Activated gamma-delta T cell treated with Interleukin-2 at 50 U/mL for 16 hours (primary cell): Measurements from ENCODE around the gene MTA2.
A peak's percentile ranks its signal among the peaks of the same experiment; 100 is the strongest.
"Not testable (repeated sequence)": the region's sequence is repeated elsewhere in the genome, so short reads cannot be mapped to it uniquely, and the experiment has no call there.

ENCODE experiments used
- DNase-seq: peaks from one replicate; pipeline ENCODE4 v3.0.0-alpha.2; 2020

The MTA2 gene

DNA sequence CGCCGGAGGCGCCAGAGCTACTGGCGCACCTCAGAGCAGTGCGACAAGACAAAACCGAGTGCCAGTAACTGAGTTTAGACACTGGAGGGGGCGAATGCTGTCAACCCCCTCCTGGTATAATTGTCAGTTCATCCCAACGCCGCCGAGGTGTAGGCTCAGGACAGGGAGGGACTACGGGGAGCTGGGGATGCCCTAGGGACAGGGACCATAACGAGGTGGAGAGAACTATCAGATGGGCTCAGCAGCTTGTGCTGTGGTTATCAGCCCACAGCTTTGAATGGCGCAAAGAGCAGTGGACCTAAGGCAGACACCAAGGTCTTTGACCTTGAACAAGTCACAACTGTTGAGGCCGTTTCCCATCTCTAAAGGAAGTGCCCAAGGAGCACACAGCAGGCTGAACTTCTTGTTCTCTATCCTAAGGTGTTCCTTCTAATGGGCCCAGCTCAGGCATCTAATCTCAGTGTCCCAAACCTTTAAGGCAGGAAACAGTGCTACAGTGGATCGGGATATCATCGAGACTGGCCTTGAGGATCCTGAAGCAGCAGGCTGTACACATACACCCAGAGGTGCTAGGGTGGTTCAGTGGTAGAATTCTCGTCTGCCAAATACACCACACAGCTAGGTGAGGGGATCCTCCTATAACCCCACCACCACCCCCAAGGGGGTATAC lies 9.4 kb downstream of the MTA2 start:
- no peak for DNase-seq

DNA sequence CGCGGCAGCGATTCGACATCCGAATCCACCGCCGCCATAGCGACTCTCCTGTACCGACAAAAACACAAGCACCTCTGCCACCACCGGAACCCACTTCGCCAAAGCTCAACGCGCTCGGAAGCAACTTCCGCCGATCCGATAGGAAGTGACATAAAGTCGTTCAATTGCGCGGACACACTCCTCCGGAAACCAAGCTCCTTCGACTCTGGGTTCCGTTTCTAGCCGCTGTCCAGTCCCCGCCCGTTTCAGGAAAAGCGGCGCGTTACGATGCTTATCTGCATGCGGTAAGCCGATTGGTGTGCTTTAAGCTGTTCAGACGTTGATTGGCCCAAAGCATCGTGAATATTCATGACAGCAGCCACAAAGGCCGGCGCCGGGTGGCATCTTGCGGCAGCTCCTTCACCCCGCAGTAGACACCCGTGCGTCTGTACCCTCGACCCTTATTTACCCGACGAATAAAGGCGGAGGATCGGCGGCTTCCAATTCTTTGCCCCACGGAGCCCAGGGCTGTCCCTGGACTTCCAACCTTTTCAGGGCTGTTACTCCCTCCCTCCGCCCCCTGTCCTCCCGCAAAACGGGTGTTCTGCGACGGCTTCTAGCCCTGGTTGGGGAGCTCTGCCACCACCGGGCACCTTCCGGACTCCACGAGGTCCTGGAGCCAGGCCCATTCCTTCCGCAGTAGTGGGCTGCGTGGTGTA lies 10.1 kb downstream of the MTA2 start, which contains the start of gene TUT1:
Gene TUT1 (minus strand): TSS at position 76 of the 698 bp plus-strand sequence. CDS start 38 bp downstream, at position 38.
- DNase-seq, result peak; percentile 94

DNA sequence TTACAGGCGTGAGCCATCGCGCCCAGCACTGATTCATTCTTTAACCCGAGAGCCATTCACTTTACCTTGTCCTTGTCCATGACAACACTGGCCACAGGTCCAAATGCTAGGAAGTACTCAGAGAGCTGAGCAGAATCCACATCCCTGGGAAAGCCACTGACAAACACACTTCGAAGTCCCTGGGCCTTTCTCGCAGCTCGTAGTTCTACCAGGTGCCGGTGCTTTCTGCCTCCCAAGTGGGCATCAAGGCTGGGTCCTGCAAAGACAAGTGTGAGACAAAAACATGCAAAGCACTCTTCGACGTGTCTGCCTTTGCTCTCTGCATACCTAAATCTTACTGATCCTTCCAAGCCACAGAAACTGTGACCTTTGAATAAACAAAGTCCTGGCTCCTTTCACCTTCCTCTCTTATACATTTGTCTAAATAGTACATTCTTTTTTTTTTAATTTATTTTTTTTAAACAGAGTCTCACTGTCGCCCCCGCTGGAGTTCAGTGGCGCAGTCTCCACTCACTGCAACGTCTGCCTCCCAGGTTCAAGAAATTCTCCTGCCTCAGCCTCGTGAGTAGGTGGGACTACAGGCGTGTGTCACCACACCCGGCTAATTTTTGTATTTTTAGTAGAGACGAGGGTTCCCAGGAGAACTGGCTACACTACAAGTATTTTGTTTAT lies 12.6 kb downstream of the MTA2 start:
- DNase-seq, result no peak

DNA sequence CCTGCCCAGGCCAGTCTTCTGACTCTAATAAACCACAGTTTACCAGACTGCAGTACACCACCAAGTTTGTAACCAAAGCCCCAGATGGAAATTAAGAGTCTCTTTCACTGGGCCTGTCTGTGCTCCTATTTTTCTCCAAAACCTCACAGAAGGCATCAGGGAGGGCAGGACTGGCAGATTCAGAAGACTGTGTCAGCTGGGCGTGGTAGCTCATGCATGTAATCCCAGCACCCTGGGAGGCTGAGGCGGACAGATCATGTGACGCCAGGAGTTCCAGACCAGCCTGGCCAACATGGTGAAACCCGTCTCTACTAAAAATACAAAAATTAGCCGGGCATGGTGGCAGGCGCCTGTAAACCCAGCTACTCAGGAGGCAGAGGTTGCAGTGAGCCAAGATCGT lies 16.3 kb downstream of the MTA2 start:
- DNase-seq, result not testable (repeated sequence)

DNA sequence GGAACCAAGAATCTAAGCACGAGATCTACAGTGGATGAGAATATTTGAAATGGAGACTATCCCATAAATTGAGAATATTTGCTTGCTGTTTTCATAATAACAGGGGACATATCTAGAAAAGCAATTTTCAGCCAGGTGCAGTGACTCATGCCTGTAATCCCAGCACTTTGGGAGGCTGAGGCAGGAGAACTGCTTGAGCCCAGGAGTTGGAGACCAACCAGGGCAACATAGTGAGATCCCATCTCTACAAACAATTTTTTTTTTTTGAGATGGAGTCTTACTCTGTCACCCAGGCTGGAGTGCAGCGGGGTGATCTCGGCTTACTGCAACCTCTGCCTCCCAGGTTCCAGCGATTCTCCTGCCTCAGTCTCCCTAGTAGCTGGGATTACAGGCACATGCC lies 19.9 kb downstream of the MTA2 start:
- not testable (repeated sequence) for DNase-seq

DNA sequence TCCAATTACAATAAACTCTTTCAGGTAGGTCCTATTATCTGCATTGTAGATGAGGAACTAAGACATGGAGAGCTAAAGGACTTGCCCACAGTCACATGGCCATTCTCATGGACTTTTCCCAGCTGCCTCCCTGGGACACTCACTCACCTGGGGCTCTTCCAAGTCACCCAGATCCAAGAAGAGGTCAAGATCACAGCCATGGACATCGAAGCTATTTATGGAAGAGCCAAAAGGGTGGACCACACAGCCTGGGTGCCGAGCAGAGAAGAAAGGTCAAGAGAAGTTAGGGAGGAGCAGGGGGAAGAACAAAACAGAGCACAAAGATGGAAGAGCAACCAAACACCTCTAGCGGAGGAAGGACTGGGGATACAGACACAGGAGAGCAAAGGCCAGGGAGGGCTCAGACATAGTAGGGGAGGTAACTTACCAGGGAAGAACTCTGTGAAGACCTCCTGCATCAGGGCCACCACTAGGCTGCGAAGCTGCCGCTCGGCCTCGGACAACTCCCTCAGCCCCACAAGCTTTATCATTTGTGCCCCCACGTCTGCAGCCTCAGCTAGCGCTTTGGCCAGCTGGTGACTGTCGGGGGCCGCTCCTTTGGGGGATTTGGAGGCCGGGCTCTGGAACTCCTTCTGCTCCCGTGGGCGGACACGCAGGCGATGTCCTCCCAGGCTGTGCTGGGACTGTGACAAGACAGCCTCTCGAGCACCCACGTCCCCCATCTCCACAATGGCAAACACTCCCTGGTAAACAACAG lies 20.5 kb downstream of the MTA2 start:
- no peak for DNase-seq

DNA sequence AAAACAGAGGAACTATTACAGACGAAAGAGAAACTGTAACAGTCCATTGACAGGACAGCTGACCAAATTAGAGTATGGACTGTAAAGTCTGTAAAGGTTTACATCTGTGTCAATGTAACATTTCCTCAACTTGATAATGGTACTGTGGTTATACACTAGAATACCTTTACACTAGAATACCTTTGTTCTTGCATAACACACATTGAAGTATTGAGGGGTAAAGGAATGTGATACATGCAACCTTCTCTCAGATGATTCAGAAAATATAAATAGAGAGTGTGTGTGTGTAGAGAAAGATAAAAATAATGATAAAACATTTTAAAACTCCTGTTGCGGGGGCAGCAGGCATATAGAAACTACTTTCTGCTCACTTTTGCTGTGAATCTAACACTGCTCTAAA lies 22.4 kb downstream of the MTA2 start:
- no peak for DNase-seq

DNA sequence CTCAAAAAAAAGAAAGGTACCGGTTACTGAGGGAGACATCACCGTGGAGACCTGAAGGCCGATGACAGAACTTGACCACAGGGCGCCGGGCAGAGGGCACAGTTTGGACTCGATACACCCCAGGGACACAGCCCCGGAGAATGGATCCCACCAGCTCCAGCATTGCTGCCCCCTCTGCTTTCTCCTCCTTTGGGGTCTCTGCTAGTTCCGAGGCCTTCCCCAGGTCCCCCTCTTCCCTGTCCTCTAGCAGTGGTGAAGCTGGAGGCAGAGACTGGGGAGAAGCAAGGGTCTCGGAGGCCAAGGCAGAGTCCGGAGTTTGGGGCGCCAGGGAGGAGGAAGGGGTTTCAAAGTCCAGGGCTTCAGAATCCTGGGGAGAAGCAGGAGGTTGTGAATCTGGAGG lies 23.1 kb downstream of the MTA2 start:
- DNase-seq, result no peak

DNA sequence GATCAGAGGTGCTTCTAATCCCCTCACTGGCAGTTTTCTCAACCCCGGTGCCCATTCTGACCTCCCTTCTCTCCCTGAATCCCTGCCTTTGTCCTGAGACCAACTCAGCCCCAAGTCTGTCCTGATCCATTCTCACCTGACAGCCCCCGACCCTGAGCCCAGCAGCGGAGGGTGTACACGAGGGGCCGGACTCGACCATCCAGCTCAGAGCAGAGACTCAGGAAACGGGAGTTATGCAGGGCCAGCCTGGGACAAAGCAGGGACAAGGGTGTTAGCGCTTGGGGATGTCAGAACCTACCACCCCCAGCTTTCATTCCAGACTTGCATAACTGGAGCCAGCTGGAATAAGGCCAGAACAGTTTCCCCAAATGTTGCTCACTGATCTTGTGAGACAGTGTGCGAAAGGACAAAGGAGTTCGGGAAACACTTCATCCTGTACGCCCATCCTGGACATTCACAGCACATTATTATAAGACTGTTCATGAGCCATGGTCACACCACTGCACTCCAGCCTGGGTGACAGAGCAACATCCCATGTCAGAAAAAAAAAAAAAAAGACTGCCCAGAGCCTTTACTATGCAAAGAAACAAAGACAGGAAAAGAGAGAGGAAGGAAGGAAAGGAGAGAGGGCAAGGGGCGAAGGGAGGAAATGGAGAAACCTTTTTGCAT lies 24.5 kb downstream of the MTA2 start:
- DNase-seq, result no peak

DNA sequence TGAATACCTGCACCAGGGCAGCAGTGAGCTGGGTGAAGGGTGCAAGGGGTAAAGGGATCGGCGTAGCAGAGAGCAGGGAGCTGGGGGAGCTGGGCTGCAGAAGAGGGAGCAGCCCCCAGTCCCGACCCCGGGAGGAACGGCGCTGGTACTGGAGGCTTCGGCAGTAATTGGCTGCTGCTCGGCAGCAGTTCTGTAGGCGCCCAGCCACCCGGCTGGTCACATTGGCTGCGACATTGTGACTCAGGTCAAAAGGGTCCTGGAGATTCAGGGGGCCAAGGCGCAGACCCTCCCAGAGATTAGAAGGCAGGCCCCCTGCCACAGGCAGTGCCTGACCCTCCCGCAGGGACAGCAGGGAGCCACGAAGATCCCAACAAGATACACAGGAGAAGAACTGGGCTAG lies 25.8 kb downstream of the MTA2 start:
- no peak for DNase-seq

DNA sequence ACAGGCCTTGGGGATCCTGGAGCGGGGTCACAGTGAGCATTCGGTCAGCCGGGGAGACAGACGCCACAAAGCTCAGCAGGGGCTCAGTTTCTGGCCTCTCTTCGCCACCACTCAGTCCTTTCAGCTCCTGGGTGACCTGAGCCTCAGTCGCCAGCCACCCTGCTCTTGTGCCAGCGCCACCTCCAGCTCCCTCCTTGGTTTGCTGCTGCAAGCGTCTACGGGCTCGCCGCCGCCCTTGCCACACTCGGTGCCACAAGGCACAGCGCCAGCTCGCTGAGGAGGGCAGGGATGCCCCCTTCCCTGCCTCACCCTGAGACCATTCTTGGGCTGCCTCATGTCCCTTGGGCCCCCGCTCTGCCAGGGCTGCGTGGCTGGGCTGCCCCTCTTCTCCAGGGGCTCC lies 26.5 kb downstream of the MTA2 start:
- DNase-seq, result no peak

DNA sequence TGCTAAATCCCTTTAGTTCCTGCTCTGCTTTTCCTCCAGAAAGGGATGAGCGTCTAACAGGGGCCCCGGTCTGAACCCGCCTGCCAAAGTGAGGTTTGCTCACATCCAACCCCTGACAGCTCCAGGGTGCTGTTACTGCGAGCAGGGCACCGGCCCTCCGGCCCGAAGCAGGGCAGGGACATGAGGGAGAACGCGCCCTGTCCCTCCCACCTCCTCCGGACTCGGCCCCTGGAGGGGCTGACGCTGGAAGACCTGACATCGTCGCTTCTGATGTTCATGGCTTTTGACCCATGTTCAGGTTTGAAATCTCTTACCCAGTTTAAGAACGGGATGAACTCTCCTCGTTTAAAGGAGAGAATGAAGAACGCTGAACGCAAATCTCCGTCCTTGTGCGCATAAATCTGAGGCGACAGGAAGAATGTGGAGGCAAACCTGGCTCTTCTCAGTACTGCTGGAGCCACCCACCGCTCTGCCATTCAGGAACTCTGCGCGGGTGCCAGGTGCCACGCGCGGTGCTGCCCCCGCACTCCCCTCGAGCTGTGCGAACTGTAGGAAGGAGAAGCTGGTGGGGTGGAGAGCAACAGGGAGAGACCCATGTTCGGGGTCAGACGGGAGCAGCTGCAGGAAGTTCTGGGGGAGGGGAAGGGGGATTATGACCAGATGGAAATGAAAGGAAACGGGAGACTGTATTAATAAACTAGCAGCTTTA lies 27.1 kb downstream of the MTA2 start:
- no peak for DNase-seq

DNA sequence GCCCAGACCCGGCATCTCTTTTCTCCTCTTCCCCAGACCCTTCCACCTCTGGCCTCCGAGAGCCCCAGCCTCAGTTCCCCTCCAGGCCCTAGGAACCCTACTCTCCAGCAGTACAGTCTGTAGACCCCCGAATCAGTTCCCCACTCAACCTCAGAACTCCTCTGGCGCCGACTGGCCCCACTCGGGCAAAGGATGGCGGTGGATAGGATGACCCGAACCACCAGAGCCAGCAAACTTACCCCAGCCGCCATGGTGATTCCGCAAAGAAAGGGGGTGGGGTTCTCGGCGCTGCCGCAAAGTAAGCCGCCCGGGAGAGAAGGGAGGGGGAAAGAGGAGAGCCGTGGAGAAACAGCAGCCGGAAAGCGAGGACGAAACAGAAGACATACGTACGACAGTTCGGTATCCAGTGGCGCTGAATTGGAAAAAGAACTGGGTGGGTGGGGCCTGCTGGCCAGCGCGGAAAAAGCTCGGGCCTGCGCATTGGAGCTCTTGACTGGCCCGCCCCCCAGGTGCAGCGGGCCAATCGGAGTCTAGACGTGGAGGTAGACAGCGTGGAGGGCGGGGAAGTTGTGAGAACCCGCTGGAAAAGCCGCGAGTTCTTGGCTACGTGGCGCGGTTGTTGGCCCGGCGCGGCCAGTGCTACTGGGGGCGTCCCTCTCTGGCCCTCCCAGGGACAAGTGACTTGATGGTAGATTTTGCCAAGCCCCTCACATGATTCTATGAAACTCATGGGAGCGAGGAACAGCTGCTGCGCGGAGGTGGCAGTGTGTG lies 27.9 kb downstream of the MTA2 start, which contains the start of gene EEF1G:
Gene EEF1G (minus strand): TSS at position 300 of the 771 bp plus-strand sequence. CDS start 49 bp downstream, at position 251.
- peak; percentile 97 for DNase-seq

DNA sequence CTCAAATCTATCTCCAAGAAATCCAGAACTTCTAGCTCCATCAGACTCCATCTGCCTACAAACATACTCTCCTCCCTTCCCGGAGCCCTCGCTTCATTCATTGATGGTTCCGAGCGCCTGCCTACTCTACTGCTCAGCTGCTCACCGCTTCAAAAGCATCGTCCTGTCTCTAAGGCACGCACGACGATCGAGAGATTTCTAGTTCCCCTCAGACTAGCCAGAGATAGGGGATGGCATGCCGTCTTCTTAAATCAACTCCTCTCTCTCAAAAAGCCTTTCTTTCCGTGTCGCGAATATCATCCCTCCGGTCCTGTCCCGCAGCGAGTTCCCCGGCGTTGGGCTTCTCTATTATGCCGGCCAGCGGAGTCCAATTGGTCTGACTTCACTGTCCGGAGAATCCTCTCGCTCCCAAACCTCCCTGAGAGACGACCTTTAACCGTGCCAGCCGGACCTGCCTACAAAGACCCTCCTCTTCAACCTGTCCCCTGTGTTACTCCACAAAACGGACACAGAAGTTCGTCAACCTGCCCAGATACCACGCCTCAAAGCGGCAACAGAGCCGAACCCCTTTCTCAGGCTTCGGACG lies 28.6 kb downstream of the MTA2 start:
- DNase-seq, result no peak

DNA sequence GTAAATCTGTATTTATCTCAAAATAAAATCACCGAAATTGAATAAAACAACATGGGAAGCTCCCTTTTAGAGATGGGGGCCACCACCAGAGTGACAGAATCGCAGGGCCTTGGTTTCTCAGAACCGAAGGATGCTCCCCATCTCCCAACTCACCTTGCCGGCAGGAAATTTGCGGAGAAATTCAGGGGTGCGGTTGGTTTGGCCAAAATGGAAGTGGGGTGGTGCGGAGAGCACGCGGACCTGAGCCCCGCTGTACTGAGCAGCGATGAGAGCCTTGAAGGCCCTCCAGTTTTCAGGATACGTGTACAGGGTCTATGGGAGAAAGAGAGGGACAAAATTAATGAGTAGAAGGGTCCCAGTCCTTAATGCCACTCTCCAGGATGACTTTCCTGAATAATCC lies 29.2 kb downstream of the MTA2 start:
- no peak for DNase-seq

DNA sequence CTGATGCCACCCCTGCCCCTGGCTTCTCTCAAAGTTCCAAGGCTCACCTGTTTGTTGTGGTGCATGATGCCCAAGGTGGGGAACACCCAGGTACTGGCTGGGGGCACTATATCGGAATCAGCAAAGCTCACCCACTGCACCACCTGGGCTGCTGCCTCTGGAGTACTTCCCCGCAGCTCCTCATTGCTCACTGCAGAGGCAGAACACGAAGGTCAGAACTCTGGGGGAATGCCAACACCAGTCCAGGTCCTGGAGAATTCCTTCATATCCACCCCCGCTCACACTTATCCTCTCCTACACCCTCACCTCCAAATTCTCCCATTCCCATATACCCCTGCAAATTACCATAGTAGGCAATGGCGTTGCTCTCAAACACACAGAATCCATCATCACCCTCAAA lies 30.2 kb downstream of the MTA2 start:
- not testable (repeated sequence) for DNase-seq

DNA sequence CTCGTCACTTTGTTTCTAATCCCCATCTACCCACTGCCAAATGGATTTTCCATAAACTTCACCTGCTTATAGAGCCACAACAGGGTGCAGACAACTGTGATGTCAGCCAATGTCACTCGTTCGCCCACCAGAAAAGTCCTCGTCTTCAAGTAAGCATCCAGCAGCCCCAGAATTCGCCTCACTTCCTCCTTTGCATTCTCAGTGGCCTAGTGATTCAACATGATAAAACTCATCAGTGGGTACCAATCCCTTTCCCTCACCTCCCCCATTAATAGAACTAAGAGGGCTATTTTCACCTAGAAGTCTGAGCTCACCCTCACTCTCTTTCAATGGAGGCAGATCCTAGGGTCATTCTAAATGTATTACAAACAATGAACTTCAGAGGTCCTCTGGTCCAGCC lies 30.8 kb downstream of the MTA2 start:
- not testable (repeated sequence) for DNase-seq

DNA sequence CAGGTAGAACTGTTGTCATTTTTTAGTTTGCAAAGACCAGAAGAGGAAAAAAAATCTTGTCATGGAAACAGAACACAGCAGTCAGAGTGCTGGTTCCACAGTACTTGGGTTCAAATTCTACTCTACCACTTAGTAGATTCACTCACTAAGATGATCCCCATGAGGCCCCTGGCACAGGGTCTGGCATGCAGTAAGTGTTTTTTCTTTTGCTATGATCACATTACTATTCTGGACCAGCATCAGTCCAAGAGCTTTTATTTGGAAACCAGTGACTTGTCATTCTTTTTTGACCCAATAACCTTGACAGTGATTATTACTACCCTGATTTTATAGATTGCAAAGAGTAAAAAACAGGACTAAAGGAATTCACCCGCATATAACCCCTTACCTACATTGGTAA lies 32.1 kb downstream of the MTA2 start:
- DNase-seq, result no peak

DNA sequence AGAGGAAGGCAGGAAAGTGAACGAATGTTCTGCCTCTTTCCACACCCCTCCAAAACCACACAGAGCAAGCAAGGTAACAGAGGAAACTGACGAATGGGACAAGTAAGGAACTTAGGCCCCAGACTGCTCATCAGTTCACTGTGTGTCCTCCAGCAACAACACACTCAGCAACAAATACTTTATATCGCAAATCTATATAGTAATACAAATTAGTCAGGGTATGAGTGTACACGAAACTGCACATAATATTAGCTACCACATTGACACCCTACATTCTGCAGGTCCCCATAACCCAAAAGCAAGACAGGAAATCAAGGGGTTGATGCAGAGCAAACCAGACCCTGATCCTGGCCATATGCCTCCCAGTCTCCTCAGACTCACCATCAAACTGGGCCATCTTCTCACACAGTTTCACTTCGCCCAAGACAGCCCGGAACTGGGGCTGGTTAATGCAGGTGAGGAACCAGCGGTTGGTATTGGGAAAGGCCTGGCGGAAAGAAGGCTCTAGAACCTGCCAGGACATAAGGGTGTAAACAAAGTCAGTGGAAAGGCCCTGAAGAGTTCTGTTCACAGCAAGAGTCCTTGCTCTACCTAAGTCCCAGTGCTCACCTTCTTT lies 34.5 kb downstream of the MTA2 start:
- no peak for DNase-seq

DNA sequence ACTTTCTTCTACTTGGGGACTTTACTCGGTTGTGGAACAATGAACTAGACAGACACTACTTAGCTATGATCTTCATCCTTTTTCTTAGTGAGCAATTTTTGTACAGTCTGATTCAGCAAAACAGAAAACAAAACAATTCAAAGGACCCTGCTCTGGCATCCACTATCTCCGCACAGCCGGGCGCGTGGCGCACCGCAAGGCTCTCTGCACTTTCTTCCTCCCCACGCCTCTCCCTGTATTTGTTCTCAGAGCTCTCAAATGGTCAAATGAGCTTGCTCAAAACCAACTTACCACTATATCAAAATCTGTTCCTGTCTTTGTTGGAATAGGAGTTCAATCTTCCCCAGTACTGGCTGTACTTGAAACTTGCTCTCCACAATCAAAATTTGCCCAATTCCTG lies 35.4 kb downstream of the MTA2 start:
- no peak for DNase-seq
